DLD1 (cell line): ENCODE measurements around the gene ZNF436.

Experiments used
- in situ Hi-C: cut with HindIII; loops from 2 replicates; pipeline ENCODE4 v1.10.0; 2017; ENCODE audit warnings: low sequenced_read_pairs

ZNF436 gene

GRCh38 chr1:23367791-23368561, 1.7 kb downstream of the ZNF436 start:
- in situ Hi-C loops = no loop called here

- in situ Hi-C loops = no loop called here
Measured at GRCh38 chr1:23367451-23367790, 2.2 kb downstream of the ZNF436 start.

- in situ Hi-C loops = no loop called here
Measured at GRCh38 chr1:23366598-23366997, 3.0 kb downstream of the ZNF436 start.

- in situ Hi-C loops = no loop called here
Measured at GRCh38 chr1:23366146-23366545, 3.5 kb downstream of the ZNF436 start.

GRCh38 chr1:23362218-23362713, 7.4 kb downstream of the ZNF436 start:
- in situ Hi-C loops = no loop called here

- in situ Hi-C loops = no loop called here
Measured at GRCh38 chr1:23358310-23358875, 11.2 kb downstream of the ZNF436 start.

- in situ Hi-C loops = no loop called here
Measured at GRCh38 chr1:23357138-23357908, 12.3 kb downstream of the ZNF436 start.

GRCh38 chr1:23356471-23357137, 13.0 kb downstream of the ZNF436 start:
- in situ Hi-C loops = no loop called here

- in situ Hi-C loops = no loop called here
Measured at GRCh38 chr1:23354245-23354644, 15.4 kb downstream of the ZNF436 start.

GRCh38 chr1:23352096-23352695, 17.4 kb downstream of the ZNF436 start:
- in situ Hi-C loops = no loop called here

- in situ Hi-C loops = no loop called here
Measured at GRCh38 chr1:23345920-23346319, 23.7 kb downstream of the ZNF436 start.

- in situ Hi-C loops = no loop called here
Measured at GRCh38 chr1:23344987-23345472, 24.6 kb downstream of the ZNF436 start.

GRCh38 chr1:23344111-23344986, 25.3 kb downstream of the ZNF436 start, which contains the start of gene HNRNPR:
Gene HNRNPR, minus strand, starts transcription at chr1:23344284. Its CDS starts 3,276 bp downstream, at chr1:23341008.
- in situ Hi-C loops = no loop called here

GRCh38 chr1:23343221-23344110, 26.2 kb downstream of the ZNF436 start:
- in situ Hi-C loops = no loop called here

GRCh38 chr1:23341931-23342692, 27.5 kb downstream of the ZNF436 start:
- in situ Hi-C loops = no loop called here

GRCh38 chr1:23339632-23340031, 30.0 kb downstream of the ZNF436 start:
- in situ Hi-C loops = loop anchor here (10.0 kb wide), 1 partner anchor 85 kb away; the partner anchor contains the start of gene TCEA3

- in situ Hi-C loops = loop anchor here (10.0 kb wide), 1 partner anchor 87 kb away; the partner anchor contains the start of gene TCEA3
Measured at GRCh38 chr1:23337869-23338268, 31.8 kb downstream of the ZNF436 start.

GRCh38 chr1:23331713-23332112, 37.9 kb downstream of the ZNF436 start:
- in situ Hi-C loops = loop anchor here (10.0 kb wide), 1 partner anchor 93 kb away; the partner anchor contains the start of gene TCEA3
